BJ (cell line): Measurements from ENCODE around the gene METTL25B. TPM values are rescaled to one million over a fixed set of nuclear protein-coding genes. Genes with fewer than 3 reads are reported as not detected.
A peak's percentile ranks its signal among the peaks of the same experiment; 100 is the strongest.

ENCODE experiments used
- CTCF ChIA-PET: fragments of 350-600 bp; formaldehyde crosslinking; extraction: SDS; loops from one replicate; lab custom pipeline; 2021; ENCODE audit warnings: antibody characterized with exemption, inconsistent platforms; lab: Yijun Ruan, JAX
- POLR2A ChIA-PET: fragments of 300-600 bp; sonication (Branson Sonifier 250); formaldehyde crosslinking; extraction: SDS; loops from one replicate; lab custom pipeline; 2021; ENCODE audit warnings: antibody characterized with exemption; lab: Charles Lee
- DNase-seq: peaks from one replicate; pipeline ENCODE4 v3.0.0-alpha.2; 2011; ENCODE audit warnings: low read depth
- H3K27me3 ChIP-seq: 2 replicates; pipeline ENCODE4 v1.6.0; 2011; ENCODE audit warnings: low read length; ENCODE audit not compliant: control insufficient read depth, insufficient read depth
- H3K36me3 ChIP-seq: 2 replicates; pipeline ENCODE4 v1.5.1; 2011; ENCODE audit warnings: low read length; ENCODE audit not compliant: control insufficient read depth, insufficient read depth
- H3K4me3 ChIP-seq: 2 replicates; pipeline ENCODE4 v1.5.1; 2011; ENCODE audit warnings: low read depth, mild to moderate bottlenecking, control low read depth, low read length
- polyA plus RNA-seq: library from polyadenylated mRNA; depleted of rRNA; stranded (reverse); fragments of >200 nt; gene quantifications from 2 replicates; pipeline ENCODE4 v1.2.3, GENCODE V29; 2011
- TF ChIP-seq, protein P1 (sequence below): IDR thresholded peaks from 2 replicates; pipeline ENCODE4 v1.5.1; 2011; ENCODE audit warnings: low read depth, mild to moderate bottlenecking, control low read depth, inconsistent platforms, low read length, moderate library complexity; ENCODE audit not compliant: insufficient read depth

METTL25B gene
- polyA plus RNA-seq, 1 experiment: 14.6 TPM

DNA sequence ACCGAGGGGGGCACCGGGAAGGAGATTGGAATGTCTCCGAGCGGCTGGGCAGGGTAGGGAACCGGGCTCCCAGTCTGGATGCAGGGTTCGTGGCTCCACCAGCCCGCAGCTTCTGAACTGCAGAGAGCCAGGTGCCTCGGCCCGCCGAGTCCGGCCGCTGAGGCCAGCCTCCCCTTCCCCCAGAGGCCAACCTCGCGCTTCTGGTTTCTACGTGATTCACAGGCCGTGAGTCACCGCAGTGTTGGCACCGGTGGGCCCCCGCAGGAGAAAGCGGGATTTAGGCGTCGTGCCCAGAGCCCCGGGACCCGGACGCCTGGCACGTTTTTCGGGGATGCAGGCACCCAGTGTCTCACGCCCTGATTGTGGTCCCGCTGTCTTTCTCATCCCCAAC lies 23.3 kb upstream of the METTL25B start:
- ChIA-PET POLR2A (interaction anchor here (0.6 kb wide), 2 partner anchors 30 to 42 kb away, joined by 3 to 4 read pairs; no protein-coding TSS in a partner anchor), CTCF (interaction anchor here (1.2 to 41.7 kb wide), 7 partner anchors 18 to 223 kb away, joined by 4 to 1556 read pairs (median 8); partner anchors contain the start of genes ISG20L2, METTL25B, NES and NTRK1)
- TF ChIP-seq, protein P1, sequence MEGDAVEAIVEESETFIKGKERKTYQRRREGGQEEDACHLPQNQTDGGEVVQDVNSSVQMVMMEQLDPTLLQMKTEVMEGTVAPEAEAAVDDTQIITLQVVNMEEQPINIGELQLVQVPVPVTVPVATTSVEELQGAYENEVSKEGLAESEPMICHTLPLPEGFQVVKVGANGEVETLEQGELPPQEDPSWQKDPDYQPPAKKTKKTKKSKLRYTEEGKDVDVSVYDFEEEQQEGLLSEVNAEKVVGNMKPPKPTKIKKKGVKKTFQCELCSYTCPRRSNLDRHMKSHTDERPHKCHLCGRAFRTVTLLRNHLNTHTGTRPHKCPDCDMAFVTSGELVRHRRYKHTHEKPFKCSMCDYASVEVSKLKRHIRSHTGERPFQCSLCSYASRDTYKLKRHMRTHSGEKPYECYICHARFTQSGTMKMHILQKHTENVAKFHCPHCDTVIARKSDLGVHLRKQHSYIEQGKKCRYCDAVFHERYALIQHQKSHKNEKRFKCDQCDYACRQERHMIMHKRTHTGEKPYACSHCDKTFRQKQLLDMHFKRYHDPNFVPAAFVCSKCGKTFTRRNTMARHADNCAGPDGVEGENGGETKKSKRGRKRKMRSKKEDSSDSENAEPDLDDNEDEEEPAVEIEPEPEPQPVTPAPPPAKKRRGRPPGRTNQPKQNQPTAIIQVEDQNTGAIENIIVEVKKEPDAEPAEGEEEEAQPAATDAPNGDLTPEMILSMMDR: no peak
- Histone ChIP-seq H3K27me3 (no peaks in the 10 kb centered on the region), H3K4me3 (peak overlapping the region; percentile 58), H3K36me3 (peaks cover 13% of the 10 kb centered on the region)
- DNase-seq: no peak

DNA sequence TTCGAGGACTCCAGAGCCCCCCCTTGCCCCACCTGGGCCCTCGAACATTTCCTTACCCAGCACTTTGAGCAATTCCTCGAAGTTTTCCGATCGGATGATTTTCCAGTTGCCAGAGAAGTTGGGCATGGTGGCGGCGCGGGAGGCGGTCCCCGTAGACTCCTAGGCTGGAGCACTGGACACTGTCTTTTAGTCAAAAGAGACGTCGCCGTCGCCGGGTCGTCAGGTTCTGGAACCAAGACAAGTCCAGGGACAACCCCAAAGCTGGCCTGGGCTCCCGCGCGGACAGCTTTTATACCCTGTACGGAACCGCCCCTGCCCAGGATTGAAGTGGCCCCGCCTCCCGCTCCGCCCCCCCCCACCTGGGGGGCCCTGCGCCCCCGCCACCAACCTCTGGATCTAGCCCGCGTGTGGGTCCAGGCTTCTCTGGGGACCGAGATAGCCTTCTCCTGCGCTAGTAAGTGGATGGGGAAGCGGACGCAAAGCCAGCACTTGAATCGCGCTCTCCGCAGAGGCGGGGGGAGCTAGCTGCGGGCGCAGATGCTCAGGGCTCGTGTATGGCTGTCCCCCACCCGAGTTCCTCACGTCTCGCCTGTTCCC lies 22.9 kb upstream of the METTL25B start, which contains the start of gene CRABP2:
Gene CRABP2 (minus strand): TSS at position 263 of the 597 bp plus-strand sequence. CDS start 137 bp downstream, at position 126.
- ChIA-PET CTCF (interaction anchor here (0.6 to 41.7 kb wide), 15 partner anchors 9 to 222 kb away, joined by 3 to 1556 read pairs (median 6); partner anchors contain the start of genes ISG20L2, METTL25B, NES and NTRK1), POLR2A (interaction anchor here (0.6 to 2.0 kb wide), 2 partner anchors 29 to 42 kb away, joined by 4 to 9 read pairs; partner anchors contain the start of gene NES)
- TF ChIP-seq, protein P1: no peak
- H3K36me3 ChIP-seq: peaks cover 9% of the 10 kb centered on the region
- no peak for DNase-seq
- no peaks in the 10 kb centered on the region for H3K27me3 ChIP-seq
- H3K4me3 ChIP-seq: peak within 1 kb of the TSS; percentile 58

DNA sequence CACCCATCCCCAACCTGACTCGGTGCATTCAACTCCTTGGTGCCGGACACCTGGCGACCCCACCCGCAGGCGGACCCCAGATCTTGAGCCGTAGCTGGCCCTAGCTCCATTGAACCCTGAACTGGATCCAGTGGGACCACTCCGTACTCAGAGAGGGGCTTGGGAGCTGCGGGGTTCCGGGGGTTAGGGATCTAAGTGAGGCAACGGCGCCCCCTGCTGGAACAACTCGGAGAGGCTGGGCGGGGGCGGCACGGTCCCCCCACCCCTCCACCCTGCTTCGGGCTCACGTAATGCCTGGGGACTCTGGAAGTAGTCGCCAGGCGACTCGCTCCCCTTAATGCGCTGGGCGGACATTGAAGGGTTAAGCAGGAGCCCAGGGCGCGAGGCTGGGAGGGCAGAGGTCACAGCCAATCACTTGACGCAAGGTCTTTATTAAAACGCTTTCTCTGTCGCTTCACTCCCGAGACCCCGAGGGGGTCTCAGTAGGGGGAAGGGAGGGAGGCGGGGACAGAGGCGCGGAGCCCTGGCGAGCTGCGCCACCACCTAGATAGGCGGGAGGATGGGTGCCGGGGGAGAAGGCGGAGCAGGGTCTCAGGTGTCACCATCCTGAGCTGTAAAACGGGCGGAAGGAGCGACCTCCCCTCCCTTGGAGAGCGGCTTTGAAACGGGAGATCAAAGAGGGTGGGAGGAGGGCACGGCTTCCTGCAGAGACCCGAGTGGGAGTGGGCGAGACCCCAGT lies 22.2 kb upstream of the METTL25B start:
- H3K36me3 ChIP-seq: peaks cover 4% of the 10 kb centered on the region
- TF ChIP-seq, protein P1: peak; percentile 86
- H3K27me3 ChIP-seq: no peaks in the 10 kb centered on the region
- DNase-seq: no peak
- ChIA-PET CTCF (interaction anchor here (0.6 to 41.7 kb wide), 21 partner anchors 9 to 222 kb away, joined by 3 to 1556 read pairs (median 4); partner anchors contain the start of genes ISG20L2, METTL25B, NES and NTRK1), POLR2A (interaction anchor here (1.0 to 2.0 kb wide), 2 partner anchors 29 to 45 kb away, joined by 3 to 9 read pairs; partner anchors contain the start of gene NES)
- H3K4me3 ChIP-seq: peak overlapping the region; percentile 58

DNA sequence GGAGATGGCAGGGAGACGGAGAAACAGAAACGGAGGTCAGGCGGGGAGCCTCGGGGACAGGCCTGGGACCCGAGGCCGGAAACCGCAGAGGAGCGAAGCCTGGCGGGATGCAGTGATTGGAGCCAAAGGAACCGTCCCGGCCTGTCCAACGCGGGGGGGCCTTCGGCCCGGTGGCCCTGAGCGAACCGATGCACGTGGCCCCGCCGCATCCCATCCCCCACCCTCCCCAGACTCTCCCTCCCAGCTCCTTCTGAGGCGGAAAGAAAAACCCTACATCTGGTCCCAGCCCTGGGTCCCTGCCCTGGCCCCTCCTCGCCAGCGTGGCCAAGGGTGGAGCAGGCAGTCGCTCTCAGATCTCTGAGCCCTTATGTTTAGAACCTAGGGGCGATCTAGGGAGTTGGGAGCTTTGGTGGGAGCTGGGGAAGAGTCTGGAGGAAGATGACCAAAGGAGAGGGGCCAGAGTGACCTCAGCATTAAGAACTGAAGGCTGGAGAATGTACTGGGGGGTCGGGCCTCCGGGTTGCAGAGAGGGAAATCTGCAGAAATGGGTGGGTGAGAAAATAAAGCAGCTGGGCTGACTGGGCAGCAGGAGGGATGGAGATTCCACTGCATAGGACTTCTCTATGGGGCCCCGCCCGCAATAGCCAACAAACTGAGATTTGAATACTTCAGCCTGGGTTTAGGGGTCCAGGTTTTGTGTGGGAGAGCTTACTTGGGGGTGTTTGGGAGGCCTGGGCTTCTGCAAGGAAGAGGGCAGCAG lies 21.4 kb upstream of the METTL25B start:
- H3K27me3 ChIP-seq: no peaks in the 10 kb centered on the region
- DNase-seq: no peak
- TF ChIP-seq, protein P1: no peak
- ChIA-PET POLR2A (interaction anchor here (1.0 to 2.0 kb wide), 3 partner anchors 30 to 202 kb away, joined by 3 to 10 read pairs (median 9); partner anchors contain the start of gene NES), CTCF (interaction anchor here (0.5 to 41.7 kb wide), 15 partner anchors 8 to 215 kb away, joined by 3 to 1556 read pairs (median 4); partner anchors contain the start of genes ISG20L2, METTL25B, NES and NTRK1)
- no peaks in the 10 kb centered on the region; the same call in 1 of the 2 replicates for H3K36me3 ChIP-seq
- H3K4me3 ChIP-seq: peak overlapping the region; percentile 58
